Endometrium (tissue), 2 donors: Measurements from ENCODE around the gene AACS.
"Not testable (repeated sequence)": the region's sequence is repeated elsewhere in the genome, so short reads cannot be mapped to it uniquely, and the experiment has no call there.

ENCODE experiments used
- FAIRE-seq: peaks from 2 replicates; lab custom pipeline; 2012; peaks lifted over from hg19 to GRCh38; lab: Jason Lieb, UNC
- donor health status: control.
- donor health status: control.

AACS gene

DNA sequence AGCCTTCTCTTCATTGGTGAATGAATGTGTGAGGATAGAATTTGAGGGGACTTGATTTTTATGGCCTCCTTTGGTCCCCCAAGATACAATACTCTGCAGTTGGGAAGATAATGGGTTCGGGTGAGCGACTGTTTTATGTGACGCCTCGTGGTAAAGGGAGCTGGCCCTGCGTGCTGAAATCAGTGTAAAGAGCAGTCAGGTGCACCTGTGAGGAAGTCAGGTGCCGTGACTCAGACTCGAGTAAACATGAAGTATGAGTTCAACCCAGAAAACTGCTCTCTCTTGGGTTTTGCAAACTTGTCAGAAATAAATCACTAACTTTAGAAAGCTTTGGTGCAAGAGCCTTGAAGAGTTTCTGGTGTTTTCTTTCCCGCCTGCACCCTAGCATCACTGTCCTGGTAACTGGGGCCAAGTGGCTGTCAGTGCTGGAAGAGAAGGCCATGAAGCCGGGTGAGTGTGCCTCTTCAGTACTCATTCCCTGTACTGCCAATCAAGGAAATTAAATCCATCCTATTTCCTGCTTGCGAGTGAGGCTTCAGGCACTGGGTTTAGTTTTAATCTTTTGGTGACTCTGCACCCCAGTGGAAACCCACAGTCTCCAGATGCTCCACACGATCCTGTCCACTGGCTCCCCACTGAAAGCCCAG is 59.2 kb downstream of the AACS start:
- no peak for FAIRE-seq

DNA sequence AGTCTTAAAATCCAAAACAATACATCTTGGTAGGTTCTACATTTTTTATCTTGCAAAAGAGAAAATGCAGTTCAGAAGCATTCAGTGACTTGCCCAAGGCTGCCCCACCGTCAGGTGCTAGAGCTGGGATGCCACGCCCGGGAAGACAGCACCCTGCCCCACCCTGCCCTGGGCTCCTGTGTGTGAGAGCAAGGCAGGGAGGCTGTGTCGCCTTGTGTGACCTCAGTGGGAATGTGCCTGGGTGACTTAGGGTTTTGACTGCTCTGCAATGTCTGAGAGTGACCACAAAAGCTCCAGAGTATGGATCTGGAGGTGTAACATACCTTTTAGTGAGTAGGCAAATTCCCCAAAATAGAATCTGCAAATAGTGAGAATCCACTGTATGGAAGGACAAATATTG is 60.0 kb downstream of the AACS start:
- no peak for FAIRE-seq

DNA sequence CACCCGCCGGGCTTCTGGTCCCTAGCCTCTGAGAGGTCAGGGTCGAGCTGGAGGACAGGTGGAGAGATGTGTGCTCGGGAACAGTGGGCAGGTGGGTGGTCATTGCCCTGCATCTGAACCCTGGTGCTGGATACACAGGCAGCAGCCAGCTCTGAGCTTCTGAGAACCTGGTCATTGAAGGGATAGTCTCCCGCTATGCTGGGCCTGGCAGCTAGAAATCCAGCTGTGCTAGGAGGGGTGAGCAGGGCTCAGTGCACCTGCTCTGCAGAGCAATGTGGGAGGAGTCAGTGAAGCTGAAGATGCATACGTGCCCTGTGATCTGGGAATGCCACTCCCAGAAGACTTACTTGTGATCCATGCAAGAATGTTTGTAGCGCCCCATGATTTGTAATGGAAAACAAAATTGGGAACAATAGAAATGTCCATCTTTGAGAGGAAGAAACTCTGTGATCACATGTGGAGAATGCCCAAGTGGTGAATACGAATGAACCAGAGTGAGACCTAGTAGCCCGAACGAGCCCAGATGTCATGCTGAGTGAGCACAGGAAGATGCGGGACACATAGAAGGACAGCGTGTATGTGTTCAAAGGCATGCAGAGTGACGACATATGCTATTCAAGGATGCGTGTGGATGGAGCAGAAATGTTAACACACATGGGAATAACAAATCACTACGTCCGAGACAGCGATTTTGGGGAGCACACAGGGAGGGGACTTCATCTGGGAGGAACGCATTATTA is 63.4 kb downstream of the AACS start:
- FAIRE-seq, result no peak

DNA sequence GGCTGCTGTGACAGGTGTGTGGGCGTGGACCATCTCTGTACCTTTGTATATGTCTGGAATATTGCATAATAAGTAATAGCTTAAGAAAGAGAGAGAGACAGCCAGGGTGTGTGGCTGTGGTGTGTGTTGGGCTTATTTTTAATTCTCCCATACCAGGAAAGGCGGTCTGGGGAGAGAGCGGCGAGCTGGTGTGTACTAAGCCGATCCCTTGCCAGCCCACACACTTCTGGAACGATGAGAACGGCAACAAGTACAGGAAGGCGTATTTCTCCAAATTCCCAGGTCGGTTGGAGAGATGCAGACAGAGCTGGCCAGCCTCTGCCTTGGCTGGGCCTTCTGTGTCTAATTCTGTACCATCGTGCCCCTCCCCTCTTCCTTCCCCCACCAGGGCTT is 63.9 kb downstream of the AACS start:
- no peak for FAIRE-seq

DNA sequence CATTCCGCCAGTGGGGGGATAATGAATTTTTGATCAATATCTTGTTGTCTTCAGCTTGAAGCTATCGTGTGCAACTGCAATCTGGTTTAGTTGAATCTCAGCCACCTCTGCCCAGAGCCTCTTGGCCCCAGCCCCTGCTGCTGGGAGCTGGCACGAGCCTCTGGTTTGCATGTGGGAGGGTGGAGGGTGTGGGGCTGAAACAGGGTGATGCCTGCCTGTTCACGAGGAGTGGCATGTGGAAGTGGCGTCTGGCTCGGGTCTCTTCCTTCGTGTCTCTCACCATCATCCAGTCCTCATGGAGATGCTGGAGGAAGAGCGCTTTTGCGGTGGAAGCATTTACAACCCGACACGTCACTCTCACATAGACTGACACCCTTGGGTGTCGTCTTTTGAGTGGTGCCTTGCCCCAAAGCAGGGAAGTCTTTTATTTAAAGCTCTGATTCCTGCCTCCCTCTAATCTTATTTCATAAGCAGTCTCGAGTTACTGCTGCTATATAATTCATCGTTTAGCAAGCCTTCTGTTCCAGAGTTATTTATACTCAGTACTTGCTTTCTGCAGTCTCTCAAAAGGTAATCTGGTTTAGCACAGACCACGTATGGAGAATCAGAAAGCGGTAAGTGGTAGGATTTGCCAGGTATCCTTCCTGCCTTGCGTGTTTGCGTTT is 64.5 kb downstream of the AACS start:
- FAIRE-seq, result no peak

DNA sequence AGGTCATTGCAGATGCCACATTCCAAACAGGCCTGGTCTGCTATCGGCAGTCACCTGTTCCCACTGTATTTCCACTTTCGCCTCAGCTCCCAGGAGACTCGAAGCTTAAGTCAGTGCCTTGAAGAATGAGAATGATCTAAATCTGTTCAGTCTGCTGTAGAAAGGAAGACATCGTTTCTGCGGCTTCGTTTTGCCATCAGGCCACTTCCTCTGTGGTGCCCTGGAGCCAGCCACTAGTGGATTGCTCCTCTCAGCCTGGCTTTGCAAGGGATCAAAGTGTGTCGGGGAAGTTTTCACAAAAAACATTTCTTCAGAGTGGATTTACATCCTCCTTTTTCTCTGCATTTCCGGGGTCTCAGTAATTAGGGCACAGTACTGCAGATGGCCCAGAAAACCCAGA is 66.7 kb downstream of the AACS start:
- no peak for FAIRE-seq

DNA sequence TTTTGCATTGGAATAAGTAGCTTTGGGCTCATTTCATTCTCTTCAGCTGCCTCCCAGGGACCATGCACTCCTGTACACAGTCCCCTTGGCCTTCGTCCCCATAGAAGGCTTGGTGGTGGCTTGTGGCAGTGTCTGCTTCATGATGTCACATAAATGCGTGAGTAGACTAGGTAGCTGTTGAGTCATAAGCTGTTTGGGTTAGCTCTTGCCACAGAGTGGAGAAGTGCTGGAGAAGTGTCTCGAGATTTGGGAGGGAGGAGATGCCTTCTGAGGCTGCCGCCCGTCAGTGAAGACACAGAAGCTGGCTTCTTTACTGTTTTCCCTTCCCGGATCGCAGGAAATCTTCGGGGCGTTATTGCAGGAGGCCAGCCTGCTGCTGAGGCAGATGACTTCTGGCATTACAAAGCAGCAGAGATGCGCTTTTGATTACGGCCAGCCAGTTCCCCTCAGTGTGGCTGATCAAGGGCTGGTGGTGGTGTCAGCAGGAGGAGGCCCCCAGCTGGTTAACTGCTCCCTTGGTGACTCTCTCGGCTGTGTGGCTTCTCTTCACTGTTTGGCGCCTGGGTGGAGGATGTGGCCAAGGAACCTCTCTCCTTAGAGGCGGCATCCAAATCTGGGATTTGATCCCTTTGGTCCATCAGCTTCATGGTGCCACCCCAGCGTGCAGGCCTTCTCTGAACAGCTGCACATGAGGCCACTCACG is 67.6 kb downstream of the AACS start:
- FAIRE-seq, result no peak

DNA sequence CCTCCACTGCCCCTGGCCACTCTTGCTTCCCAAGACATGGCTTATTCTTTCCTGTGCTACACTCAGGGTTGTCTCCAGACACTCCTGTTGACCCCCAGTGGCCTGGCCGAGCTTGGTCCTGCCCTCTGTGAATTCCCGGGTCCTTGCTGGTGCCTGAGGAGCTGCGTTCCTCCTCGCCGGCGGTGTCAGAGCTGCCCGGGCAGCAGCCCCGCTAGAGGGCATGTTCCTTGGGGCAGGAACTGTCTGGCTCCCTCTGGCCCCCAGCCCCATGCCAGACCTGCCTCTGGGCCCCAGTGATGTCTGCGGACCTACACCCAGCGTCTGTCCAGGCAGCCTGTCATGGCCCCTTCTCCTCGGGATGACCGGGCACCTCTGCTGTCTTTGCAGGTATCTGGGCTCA is 68.4 kb downstream of the AACS start:
- FAIRE-seq, result no peak

DNA sequence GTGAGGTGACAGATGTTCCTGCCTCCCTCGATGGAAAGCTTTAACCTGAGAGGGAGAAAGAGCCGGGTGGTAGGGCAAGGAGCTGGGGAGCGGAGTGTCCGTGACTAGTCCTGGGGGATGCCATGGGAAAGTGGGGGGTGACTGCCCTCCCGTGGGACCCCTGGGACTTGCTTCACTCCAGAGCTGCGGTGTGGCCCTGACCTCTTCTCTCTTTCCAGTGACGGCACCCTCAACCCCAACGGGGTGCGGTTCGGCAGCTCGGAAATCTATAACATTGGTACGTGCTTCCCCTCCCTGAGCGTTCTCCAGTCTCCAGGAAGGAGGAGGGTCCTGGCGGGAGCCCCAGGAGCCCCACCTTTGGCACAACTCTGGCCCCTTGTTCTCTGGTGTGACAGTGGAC is 69.3 kb downstream of the AACS start:
- no peak for FAIRE-seq

DNA sequence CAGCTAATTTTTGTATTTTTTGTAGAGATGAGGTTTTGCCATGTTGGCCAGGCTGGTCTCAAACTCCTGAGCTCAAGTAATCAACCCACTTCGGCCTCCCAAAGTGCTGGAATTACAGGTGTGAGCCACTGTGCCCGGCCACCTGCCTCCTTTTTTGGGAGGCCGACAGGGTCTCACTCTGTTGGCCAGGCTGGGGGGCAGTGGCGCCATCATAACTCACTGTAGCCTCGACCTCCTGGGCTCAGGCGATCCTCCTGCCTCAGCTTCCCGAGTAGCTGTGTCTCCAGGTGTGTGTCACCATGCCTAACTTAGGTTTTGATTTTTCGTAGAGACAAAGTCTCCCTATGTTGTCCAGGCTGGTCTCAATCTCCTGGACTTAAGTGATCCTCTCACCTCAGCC is 70.7 kb downstream of the AACS start:
- no peak for FAIRE-seq

DNA sequence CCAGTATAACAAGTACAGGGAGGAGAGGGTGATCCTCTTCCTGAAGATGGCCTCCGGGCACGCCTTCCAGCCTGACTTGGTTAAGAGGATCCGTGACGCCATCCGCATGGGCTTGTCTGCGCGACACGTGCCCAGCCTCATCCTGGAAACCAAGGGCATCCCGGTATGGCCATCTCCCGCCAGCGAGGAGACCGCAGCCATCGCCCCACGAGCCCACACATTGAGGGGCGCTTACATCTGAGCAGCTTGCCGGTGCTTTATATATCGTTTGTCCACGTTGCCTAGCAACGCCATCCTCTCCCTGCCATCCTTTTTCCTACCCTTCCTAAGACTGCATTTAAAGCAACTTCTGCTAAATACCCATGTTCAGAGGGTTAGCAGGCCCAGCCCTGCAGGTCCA is 71.5 kb downstream of the AACS start:
- FAIRE-seq, result no peak

DNA sequence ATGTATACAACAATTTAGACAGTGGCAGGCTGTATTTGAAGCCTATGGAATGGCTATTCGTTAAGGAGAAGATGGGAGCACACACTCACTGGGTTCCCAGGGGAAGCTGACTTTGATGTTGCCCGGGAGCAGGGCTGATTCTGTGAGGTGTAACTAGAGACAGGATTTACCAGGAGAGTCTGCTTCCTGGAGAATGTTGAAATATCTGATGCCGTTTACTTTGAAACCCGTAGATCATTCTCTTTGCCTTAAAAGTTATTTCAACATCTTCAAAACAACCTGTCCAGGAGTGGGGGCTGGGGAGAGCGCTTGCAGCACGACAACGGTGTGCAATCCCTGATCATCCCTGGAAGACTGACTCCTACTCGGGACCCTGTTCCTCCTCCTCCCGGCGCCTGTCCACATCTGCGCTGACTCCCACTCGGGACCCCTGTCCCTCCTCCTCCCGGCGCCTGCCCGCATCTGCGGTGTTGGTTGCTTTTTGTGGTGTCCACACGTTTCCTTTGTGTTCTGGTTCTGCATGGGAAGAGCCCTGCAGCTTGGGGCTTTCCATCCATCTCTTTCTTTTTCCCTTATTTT is 72.6 kb downstream of the AACS start:
- no peak for FAIRE-seq

DNA sequence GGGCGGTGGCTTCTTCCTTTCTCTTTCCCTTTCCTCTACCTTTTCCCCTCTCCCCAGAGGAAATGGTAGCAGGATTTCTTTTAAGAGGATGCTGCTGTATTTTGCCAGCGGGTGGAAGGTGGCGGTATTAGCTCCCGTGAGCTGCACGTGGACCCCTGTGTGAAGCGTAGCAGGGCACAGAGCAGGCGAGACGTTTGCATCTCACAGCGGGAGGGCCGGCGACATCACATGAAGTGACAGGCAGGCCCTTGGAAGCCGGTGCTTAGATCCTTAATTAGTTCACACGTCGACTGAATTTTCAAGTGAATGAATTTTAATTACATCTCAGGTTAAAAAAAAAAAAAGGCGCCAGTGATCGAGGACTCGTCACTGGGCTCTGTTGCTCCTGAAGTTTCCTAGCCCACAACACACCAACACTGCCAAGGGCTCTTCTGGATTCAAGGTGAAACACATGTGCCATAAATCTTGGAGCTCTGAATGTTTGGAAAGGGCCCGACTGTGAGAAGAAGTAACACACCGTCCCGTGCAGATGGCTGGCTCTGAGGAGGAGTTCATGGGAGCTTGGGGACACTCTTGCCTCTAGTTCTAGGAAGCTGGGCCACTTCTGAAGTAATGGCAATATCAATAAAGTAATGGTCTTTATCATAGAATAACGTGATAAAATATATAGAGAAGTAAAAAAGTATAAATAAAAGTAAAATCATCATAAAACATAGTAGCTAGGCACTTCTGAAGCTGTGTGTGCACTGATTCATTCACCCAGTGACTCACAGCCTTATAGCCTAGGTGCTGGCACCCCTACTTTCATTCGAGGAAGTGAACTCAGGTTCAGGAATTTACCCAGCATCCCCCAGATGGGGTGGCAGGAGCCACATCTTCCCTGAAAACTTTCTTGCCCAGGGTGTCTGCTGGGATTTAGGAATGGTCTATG is 75.3 kb downstream of the AACS start:
- no peak for FAIRE-seq

DNA sequence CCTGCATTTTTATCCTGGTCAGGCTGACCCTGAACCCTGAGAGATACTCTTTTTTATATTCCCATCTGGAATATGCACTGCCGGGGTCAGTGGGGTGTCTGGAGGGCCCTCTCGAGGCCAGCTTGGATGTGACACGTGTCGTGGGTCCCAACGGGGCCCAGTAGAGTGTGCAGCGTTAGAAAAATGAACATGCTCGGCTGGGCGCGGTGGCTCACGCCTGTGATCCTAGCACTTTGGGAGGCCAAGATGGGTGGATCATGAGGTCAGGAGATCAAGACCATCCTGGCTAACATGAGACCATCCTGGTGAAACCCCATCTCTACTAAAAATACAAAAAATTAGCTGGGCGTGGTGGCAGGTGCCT is 76.0 kb downstream of the AACS start:
- FAIRE-seq, result not testable (repeated sequence)

DNA sequence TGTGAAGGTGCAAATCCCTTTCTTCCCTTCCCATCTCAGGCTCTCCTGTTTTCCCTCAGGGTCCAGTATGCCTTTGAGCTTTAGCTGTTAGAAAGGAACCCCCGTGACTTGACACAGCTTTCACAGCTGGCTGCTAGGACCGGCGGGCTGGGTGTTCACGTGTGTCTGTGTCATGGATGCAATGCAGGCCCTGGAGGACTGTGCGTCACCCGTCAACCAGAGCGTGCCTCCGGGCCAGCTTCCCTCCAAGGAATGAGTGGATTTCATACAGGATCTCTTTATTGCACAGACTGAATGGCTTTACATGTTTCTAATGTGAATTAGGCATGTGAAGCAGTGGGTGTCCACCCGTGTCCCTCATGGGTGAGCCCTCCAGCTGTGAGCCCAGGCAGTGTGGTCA is 77.4 kb downstream of the AACS start:
- no peak for FAIRE-seq

DNA sequence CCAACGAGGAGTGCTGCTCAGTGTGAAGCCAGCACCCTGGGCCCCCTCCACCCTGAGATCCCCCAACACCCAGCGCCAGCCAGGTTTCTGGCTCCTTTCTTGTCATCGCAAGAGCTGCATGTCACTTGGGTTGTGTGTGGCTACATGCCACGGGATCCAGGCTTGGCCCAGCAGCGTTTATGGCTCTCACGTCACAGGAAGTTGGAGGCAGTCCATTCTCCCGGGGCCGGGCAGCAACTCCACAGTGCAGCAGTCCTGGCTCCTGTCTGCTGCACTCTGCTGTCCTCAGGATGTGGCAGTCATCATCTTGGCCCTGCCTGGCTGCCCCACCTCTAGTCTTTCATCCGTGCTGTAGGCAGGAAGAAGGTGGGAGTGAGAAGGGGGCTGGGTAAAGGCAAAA is 78.3 kb downstream of the AACS start:
- no peak for FAIRE-seq

DNA sequence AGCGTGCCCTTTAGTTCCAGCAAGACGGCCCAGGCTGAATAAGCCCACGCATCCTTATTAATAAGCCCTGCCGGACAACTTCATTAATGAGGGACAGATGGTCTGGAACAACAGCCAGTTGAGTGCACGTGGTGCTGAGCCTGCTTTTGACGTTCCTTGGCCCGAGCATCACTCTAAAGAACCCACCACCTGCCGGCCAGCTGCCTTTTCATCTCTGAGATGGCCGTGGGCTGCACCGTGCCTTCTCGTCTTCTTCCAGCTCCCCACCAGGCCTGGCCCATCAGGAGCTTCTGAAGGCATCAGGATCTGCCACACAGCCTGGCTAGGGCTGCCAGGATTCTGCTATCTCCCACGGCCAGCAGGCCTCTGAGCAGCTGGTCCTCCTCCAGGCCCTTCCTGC is 80.0 kb downstream of the AACS start:
- peak; percentile 18 for FAIRE-seq

DNA sequence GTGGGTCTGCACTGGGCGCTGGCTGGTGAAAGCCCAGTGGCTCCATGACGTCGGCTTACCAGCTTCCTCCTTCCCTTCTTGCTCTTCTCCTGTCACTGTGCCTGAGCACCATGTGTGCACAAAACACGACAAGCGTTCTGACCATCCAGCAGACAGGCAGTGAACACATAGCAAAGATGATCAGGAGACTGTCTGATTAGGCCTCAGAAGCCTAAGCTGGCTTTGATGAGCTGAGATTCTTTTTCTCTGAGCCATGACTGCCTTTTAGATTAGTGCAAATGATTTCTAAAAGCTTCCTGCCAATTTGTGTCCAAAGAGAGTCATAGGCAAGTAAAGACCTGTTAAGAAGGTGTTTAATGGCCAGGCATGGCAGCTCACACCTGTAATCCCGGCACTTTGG is 83.1 kb downstream of the AACS start:
- no peak for FAIRE-seq

DNA sequence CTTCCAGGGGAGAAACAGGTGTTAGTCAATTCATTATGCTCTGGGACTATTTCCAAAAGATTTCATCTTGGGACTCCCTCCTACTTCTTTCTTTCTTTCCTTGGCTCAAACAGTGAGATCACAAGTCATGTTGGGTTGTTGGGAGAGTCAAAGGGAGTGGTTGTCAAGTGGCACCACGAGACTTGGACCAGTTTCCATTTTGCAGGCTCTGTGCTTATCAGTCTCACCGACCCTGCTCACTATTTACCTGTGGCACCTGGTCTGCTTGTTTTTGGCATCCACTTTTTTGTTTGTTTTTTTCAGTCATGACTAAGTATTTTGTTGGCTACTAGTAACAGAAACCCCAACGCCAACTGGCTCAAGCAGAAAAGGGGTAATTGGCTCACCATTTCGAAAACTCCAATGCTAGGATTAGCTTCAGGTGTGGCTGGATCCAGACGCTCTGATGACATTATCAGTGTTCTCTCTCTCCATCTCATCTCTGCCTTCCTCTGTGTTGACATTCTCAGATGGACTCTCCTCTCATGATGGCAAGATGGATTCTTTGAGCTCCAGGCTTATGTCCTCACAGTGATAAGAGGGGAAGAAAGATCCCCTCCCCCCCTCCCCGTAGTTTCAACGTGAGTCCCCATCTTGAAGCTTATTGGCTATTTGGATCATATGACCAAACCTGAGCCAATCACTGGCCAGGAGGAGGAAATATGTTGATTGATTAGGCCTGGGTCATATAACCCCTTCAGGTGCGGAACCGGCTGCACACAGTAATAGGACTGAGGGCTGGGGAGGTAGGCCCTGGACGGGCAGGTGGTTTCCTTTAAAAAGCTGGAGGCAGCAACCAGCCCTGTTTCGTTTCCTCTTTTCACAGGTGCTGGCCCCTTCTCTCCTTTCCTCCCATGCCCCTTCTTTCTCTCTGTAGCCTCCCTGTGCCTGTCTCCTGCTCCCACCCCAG is 84.2 kb downstream of the AACS start:
- FAIRE-seq, result no peak

DNA sequence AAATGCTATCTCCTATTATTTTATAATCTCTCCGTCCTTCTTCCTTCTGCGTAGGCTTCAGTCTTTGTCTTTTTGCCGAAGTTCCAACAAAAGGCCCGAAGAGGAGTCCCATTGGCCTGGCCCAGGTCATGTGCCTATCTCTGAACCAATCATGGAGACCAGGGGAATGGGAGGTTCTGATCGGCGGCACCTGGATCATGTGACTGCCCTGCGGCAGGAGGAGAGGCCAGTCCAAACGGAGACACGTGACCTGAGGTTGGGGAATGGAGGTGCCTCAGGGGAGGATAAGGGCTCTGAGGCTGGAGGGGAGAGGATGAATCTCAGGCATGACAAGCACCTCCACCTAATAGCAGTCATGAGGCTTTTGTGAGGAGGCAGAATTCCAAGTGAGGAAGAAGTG is 86.0 kb downstream of the AACS start:
- no peak for FAIRE-seq
